Measurements from ENCODE around the gene AGER. TPM values are rescaled to one million over a fixed set of nuclear protein-coding genes. Genes with fewer than 3 reads are reported as not detected.
"Not testable (repeated sequence)": the region's sequence is repeated elsewhere in the genome, so short reads cannot be mapped to it uniquely, and the experiment has no call there.

Gene AGER
- total and polyA plus RNA-seq, 2 donors (not counting 1 experiment from before 2014, with no cell fraction given), result 29.9 to 38.8 TPM

GRCh38 chr6:32188381-32189068, 4.5 kb upstream of the AGER start:
- Histone ChIP-seq H3K79me2 (ENCODE audit: control insufficient read depth, insufficient read depth, low read length) (peaks cover 65% of the 10 kb centered on the region), H2AFZ (ENCODE audit: insufficient read depth, low read depth, low read length, poor library complexity, severe bottlenecking) (no peak overlapping the region), H3K4me2 (replicated peaks; ENCODE audit: low read depth, low read length, poor library complexity, severe bottlenecking) (peak overlapping the region; percentile 91), H3K4me1 (ENCODE audit: control insufficient read depth in 2 of 2, insufficient read depth in 2 of 2, low read length in 2 of 2) (peaks cover 39 to 57% of the 10 kb centered on the region in 2 donors), H3K27ac (ENCODE audit: low read length in 2 of 2) (peak overlapping the region in 1 of 2 donors; percentile 97), H3K4me3 (ENCODE audit: control extremely low read depth in 1 of 5, extremely low read depth in 1 of 5, insufficient read depth in 1 of 5, low read depth in 2 of 5, low read length in 4 of 5) (peak overlapping the region; percentile 74 to 99 (median 95)), H3K36me3 (replicated peaks in 1 of 2; ENCODE audit: control extremely low read depth in 1 of 2, control insufficient read depth in 1 of 2, extremely low read depth in 1 of 2, insufficient read depth in 2 of 2, low read length in 1 of 2) (peaks cover 0 to 44% of the 10 kb centered on the region in 2 experiments), H3K9ac (ENCODE audit: low read length) (peak overlapping the region; percentile 96), H4K20me1 (ENCODE audit: control insufficient read depth, insufficient read depth, low read length, poor library complexity, severe bottlenecking) (no peaks in the 10 kb centered on the region), H3K27me3 (replicated peaks in 1 of 4; ENCODE audit: control extremely low read depth in 1 of 4, control insufficient read depth in 3 of 4, insufficient read depth in 4 of 4, low read length in 3 of 4) (no peaks in the 10 kb centered on the region), H3K9me3 (ENCODE audit: control extremely low read depth in 1 of 3, control insufficient read depth in 2 of 3, insufficient read depth in 1 of 3, low read length in 2 of 3) (no peaks in the 10 kb centered on the region)
- WGBS (ENCODE audit: insufficient coverage), result 49% methylated on average over 10 of the region's 13 CpGs
- no peak for DNase-seq
- H3K9me3 Mint-ChIP-seq (ENCODE audit: insufficient read depth), result no peaks in the 10 kb centered on the region
- H3K27me3 Mint-ChIP-seq, result no peaks in the 10 kb centered on the region
- H3K4me3 Mint-ChIP-seq, result peak overlapping the region; percentile 91
- CTCF ChIA-PET, result interaction anchor here (0.8 kb wide), 1 partner anchor 24 kb away, joined by 3 read pairs; the partner anchor contains the start of gene EGFL8
- H3K27ac Mint-ChIP-seq, result peak overlapping the region; percentile 95
- intact Hi-C loops (cut with micrococcal nuclease), result no loop called here
- TF ChIP-seq EZH2 (IDR thresholded peaks at IDR 0.05; ENCODE audit: borderline replicate concordance, insufficient read depth, low read depth, low read length, poor library complexity, severe bottlenecking) (no peak), CTCF (IDR thresholded peaks at IDR 0.05) (no peak)
- ATAC-seq (ENCODE audit: low read depth), result no peak
- peaks cover 63% of the 10 kb centered on the region for H3K4me1 Mint-ChIP-seq
- POLR2A ChIA-PET, result interaction anchor here (1.0 kb wide), 1 partner anchor 11 kb away, joined by 6 read pairs; the partner anchor contains the start of gene RNF5

- POLR2A ChIA-PET; H3K9me3 Mint-ChIP-seq (ENCODE audit: insufficient read depth); H3K9ac ChIP-seq (ENCODE audit: low read length); DNase-seq; H3K27me3 ChIP-seq (replicated peaks in 1 of 4; ENCODE audit: control extremely low read depth in 1 of 4, control insufficient read depth in 3 of 4, insufficient read depth in 4 of 4, low read length in 3 of 4); H3K27me3 Mint-ChIP-seq; H4K20me1 ChIP-seq (ENCODE audit: control insufficient read depth, insufficient read depth, low read length, poor library complexity, severe bottlenecking); H3K9me3 ChIP-seq (ENCODE audit: control extremely low read depth in 1 of 3, control insufficient read depth in 2 of 3, insufficient read depth in 1 of 3, low read length in 2 of 3); H3K4me3 ChIP-seq (ENCODE audit: control extremely low read depth in 1 of 5, extremely low read depth in 1 of 5, insufficient read depth in 1 of 5, low read depth in 2 of 5, low read length in 4 of 5); H2AFZ ChIP-seq (ENCODE audit: insufficient read depth, low read depth, low read length, poor library complexity, severe bottlenecking); ATAC-seq (ENCODE audit: low read depth); intact Hi-C loops (cut with micrococcal nuclease): not testable (repeated sequence)
- WGBS (ENCODE audit: insufficient coverage), result 97% methylated on average over 3 of the region's 18 CpGs
- H3K4me2 ChIP-seq (replicated peaks; ENCODE audit: low read depth, low read length, poor library complexity, severe bottlenecking), result peak overlapping the region; percentile 91
- peaks cover 0 to 51% of the 10 kb centered on the region in 2 experiments for H3K36me3 ChIP-seq (replicated peaks in 1 of 2; ENCODE audit: control extremely low read depth in 1 of 2, control insufficient read depth in 1 of 2, extremely low read depth in 1 of 2, insufficient read depth in 2 of 2, low read length in 1 of 2)
- H3K79me2 ChIP-seq (ENCODE audit: control insufficient read depth, insufficient read depth, low read length), result peaks cover 68% of the 10 kb centered on the region
- Mint-ChIP-seq H3K27ac (peak overlapping the region; percentile 88), H3K4me1 (peaks cover 60% of the 10 kb centered on the region), H3K4me3 (peak overlapping the region; percentile 91)
- H3K27ac ChIP-seq (ENCODE audit: low read length in 2 of 2), result peak overlapping the region in 1 of 2 donors; percentile 51
- H3K4me1 ChIP-seq (ENCODE audit: control insufficient read depth in 2 of 2, insufficient read depth in 2 of 2, low read length in 2 of 2), result peaks cover 32 to 50% of the 10 kb centered on the region in 2 donors
- CTCF ChIA-PET, result interaction anchor here (0.7 kb wide), 1 partner anchor 604 kb away, joined by 3 read pairs; no protein-coding TSS in a partner anchor
These were observed 3.8 kb upstream of the AGER start for GRCh38 chr6:32187725-32188380.
